SKM-1 (cell line): ENCODE measurements around the gene NRSN2.
"Not testable (repeated sequence)": the region's sequence is repeated elsewhere in the genome, so short reads cannot be mapped to it uniquely, and the experiment has no call there.

Source experiments
- DNase-seq: peaks from one replicate; lab custom pipeline; 2025; ENCODE audit not compliant: unreplicated experiment; lab: John Stamatoyannopoulos, UW

The NRSN2 gene

GRCh38 chr20:353166-353565, 6.3 kb downstream of the NRSN2 start:
- no peak for DNase-seq

DNA sequence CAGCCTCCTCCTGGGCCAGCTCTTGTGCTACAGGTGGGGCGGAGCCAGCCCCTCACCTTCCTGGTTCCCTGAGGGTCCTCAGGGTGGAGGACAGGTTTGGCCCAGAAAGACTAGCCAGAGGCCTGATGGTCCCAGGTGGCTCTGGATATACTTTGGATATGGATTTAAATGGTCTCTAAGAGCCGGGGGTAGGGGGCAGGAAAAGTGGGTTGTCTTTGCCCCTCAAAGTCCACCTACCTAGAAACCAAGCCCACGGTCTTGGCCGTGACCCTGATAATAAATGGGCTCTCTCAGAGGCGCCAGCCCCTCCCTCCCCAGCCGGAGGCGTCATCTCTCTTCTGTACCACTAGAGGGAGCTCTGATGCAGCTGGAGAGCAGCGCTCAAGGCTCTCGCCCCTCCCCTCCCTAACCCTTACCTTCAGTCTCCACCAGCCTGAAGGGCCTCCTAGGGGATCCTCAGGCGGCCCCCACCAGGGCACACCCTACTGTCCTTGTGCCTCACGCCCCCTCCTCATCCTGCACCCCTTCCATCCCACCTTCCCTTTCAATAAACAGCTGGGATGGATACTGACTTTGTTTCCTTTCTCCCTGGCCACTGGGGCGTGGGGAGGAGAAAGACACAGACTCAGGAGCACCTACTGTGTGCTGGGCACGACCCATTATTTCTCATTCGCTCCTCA, 7.5 kb downstream of the NRSN2 start:
- peak; percentile 35 for DNase-seq

DNA sequence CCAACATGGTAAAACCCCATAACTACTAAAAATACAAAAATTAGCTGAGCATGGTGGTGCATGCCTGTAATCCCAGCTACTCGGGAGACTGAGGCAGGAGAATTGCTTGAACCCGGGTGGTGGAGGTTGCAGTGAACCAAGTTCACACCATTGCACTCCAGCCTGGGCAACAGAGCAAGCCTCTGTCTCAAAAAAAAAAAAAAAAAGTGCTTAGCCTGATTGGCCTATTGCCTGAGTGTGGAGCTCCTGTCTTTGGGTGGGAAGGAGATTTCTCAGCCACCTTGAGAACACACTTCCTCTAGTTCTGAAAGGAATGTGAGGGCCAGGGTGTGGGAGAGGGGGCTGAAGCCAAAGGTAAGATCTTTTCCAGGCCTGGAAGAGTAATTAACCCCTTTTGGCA, 9.2 kb downstream of the NRSN2 start:
- DNase-seq: not testable (repeated sequence)

GRCh38 chr20:356745-357144, 9.8 kb downstream of the NRSN2 start:
- no peak for DNase-seq

- DNase-seq: no peak
Measured at GRCh38 chr20:358891-359555, 12.1 kb downstream of the NRSN2 start.

GRCh38 chr20:361561-361960, 14.7 kb downstream of the NRSN2 start:
- no peak for DNase-seq

DNA sequence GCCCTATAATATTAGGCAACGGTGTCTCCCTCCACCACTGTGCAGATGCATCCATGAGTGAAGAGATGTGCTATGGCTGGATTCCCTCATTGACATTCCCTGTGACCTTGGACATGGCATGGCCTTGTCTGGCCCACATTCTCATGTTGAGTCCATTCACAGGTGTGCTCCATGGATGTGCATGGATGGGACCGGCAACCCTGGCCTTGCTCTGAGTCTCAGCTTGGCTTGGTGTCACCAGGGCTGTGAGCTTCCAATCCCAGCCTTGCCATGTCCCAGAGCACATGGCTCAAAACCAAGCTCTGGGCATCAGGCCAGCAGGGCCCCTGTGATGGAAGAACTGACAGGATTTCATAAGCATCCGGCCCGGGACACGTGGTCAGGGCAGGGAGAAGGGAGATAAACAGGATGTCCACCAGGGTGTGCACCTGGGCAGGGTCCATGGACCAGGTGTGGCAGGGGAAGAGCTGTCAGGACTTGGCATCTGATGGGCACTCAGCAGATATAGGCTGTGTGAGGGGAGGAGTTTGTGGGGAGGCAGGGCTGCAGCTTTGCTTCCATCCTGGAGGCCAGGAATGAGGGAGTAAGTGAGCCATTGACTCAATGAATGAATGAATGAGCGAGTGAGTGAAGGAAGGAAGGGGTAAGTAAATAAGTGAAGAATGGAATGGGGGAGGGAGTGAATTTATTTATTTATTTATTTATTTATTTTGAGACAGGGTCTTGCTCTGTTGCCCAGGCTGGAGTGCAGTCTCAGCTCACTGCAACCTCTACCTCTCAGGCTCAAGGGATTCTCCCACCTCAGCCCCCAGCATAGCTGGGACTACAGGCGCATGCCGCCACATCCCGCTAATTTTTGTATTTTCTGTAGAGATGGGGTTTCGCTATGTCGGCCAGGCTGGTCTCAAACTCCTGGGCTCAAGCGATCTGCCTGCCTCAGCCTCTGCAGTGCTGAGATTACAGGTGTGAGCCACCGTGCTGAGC, 15.7 kb downstream of the NRSN2 start:
- DNase-seq: no peak

DNA sequence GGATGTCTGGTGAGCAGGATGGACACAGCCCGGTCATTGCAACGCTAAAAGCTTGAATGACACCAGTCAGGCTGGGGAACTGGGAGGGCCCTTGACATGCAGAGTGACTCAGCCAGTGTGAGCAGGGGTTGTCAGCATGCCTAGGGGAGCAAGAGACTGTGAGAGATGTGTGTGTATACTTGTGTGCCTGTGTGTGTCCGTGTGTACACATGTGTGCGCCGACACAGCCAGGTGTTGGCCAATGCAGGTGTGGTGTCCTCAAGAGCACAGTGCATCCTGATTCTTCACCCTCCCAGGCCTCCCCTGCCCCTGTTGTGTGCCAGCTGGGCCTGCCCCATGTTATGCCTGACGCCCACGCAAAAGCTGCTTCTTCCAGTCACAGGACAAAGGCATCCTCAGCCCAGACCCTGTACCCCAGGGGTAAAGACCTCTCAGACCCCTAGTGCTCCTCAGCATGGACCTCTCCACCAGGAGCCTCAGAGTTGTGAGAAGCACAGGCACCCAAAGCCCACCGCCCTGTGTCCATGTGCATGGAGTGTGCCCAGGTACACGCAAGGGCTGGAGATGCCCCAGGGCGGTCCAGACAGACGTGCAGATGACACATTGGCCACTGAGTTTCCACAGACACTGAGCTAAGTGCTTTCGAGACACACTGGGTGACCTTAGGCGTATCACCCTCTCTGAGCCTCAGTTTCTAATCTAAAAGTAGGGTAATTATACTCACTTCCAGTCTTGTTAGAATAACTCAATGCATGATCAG, 16.6 kb downstream of the NRSN2 start:
- no peak for DNase-seq

DNA sequence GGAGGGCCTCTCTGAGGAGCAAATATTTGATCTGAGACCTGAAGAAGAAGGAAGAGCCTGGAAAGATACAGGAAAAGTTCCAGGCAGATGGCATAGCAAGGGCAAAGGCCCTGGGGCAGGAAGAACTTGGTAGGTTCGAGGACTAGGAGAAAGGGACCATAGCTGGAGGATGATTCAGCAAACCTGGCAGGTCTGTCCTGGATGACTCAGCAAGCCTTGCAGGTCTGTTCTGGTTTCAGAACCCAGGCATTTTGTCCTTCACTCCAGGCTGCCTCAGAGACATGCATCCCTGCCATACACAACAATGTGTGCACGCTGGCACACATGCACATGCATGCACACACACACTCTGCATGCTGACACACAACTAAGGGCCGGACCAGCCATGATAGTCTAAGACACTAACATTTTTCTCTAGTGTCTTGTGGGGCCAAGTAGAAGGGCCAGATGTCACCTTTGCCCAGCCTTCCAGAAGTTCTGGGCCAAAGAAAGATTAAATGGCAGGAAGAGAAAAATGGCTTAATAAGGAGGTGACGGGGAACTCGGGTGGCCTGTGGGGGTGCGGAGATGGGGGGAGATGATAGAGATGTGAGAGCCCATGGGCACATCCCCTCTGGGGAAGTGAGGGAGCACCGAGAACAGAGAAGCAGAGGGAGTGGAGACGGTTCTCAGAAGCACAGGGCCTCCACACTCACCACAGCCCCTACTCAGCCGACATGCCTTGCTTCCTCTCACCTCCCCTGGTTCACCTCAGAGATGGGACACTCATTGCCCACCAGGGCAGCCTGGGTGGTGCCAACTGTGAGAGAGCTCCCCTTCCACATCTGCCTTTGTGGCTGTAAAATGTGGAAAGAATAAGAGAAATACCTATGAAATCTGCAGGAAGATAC, 18.2 kb downstream of the NRSN2 start:
- DNase-seq: no peak

GRCh38 chr20:366041-366718, 19.3 kb downstream of the NRSN2 start:
- DNase-seq: no peak

DNA sequence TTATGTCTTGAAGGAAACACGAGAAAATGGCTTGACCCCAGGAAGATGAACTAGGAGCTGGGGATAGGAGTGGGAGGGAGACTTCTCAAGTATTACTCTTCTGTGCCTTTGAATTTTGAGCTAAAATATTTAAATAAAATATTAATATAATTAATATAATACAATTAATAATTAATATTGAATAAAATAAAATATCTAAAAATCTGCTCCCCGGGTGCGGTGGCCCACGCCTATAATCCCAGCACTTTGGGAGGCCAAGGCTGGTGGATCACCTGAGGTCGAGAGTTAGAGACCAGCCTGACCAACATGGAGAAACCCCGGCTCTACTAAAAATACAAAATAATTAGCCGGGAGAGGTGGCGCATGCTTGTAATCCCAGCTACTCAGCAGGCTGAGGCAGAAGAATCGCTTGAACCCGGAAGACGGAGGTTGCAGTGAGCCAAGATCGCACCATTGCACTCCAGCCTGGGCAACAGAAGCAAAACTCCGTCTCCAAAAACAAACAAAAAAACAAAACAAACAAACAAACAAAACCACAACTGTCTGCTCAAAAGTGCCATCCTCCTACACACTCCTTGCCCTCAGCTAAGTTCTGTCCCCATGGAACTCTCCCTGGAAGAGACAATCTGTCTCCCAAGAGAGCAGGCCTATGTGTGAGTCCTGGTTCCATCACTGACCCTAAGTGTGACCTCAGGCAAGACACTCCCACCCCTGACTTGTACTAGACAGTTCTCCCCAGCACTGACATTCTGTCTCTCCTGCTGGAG, 20.0 kb downstream of the NRSN2 start:
- DNase-seq: no peak

GRCh38 chr20:367486-367887, 20.6 kb downstream of the NRSN2 start:
- no peak for DNase-seq

DNA sequence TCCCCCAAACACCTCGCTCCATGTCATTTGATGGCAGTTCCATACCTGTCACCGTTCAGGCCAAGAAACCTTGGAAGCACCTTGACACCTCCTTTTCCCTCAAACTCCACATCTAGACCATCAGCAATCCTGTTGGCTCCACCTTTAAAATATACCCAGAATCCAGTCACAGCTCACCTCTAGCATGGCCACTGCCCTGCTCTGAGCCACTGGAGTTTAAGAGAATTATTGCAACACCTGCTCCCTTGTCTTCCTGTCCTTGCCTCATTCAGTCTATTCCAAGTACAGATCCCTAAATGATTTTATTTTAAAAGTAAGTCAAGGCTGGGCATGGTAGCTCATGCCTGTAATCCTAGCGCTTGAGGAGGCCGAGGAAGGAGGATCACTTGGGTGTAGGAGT, 22.0 kb downstream of the NRSN2 start:
- no peak for DNase-seq

GRCh38 chr20:370151-370600, 23.3 kb downstream of the NRSN2 start:
- no peak for DNase-seq

- DNase-seq: no peak
Measured at GRCh38 chr20:370977-371754, 24.3 kb downstream of the NRSN2 start.

DNA sequence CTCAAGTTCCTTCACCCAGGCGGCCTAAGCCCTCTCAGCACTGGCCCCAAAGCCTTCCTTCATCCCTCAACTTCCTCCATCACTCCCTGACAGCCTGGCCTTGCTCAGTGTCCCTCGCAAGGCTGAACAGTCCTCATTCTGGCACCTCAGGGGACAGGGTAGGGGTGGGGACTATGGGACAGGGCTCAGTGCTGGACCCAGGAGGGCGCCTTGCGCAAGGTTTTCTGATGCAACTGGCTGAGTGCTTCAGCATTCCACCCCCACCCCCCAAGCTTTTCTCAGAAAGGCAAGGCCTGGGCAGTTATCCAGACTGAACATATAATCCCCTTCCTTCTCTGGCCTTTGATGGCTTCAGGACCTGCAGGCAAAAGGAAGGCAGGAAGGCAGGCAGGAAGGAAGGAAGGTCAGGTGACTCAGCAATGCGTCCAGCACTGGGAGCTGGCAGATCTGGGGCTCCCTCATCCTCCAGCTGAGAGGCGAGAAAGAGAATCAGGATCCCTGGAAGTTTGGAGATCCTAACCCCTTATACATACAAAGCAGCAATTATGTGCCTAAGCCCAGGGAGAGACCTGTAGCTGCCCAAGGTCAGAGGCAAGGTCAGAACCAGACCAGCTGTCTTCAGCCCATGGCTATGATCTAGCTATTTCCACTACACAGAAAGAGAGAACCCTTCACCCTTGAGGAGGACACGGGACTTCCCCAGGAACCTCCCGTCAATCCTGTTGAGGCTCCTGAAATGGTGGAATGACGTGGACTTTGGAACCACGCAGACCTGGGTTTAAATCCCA, 25.0 kb downstream of the NRSN2 start:
- no peak for DNase-seq

DNA sequence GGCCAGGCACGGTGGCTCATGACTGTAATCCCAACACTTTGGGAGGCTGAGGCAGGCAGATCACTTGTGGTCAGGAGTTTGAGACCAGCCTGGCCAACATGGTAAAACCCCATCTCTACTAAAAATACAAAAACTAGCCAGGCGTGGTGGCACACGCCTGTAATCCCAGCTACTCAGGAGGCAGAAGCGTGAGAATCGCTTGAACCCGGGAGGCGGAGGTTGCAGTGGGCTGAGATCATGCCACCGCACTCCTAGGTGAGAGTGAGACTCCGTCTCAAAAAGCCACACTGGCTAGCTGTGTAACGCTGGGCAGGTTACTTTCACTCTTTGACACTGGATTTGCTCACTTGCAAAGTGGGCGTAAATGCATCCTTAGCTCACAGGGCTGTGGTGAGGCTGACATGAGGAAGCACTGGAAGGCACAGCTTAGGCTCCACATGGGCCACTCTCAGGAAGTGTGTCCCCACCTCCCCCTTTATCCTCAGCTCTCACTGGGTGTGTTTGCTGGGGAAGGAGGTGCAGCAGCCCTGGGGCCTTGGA, 25.7 kb downstream of the NRSN2 start:
- not testable (repeated sequence) for DNase-seq
